Smooth muscle cell of the umbilical artery (primary cell): Measurements from ENCODE around the gene RET. TPM values are rescaled to one million over a fixed set of nuclear protein-coding genes. Genes with fewer than 3 reads are reported as not detected.

Experiments
- total RNA-seq: library from RNA; depleted of rRNA; stranded (reverse); fragments of >200 nt; gene quantifications from 2 replicates; pipeline ENCODE4 v1.2.3, GENCODE V29; 2014

RET gene
- total RNA-seq = 0.30 and 0.74 TPM in 2 replicates

DNA sequence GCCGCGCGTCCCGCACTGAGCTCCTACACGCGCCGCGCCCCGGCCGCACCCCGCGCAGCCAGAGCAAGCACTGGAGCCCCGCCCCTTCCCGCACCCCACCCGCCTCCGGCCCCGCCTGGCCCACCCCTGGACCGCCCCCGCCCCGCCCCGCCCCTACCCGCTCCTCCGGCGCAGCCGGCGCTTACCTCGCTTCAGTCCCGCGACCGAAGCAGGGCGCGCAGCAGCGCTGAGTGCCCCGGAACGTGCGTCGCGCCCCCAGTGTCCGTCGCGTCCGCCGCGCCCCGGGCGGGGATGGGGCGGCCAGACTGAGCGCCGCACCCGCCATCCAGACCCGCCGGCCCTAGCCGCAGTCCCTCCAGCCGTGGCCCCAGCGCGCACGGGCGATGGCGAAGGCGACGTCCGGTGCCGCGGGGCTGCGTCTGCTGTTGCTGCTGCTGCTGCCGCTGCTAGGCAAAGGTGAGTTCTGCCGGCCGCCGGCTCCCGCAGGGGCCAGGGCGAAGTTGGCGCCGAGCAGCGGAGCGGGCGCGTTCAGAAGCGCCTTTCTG, at the start of gene RET:
Gene RET (plus strand): TSS at position 194 of the 545 bp plus-strand sequence. CDS start 190 bp downstream, at position 384.

DNA sequence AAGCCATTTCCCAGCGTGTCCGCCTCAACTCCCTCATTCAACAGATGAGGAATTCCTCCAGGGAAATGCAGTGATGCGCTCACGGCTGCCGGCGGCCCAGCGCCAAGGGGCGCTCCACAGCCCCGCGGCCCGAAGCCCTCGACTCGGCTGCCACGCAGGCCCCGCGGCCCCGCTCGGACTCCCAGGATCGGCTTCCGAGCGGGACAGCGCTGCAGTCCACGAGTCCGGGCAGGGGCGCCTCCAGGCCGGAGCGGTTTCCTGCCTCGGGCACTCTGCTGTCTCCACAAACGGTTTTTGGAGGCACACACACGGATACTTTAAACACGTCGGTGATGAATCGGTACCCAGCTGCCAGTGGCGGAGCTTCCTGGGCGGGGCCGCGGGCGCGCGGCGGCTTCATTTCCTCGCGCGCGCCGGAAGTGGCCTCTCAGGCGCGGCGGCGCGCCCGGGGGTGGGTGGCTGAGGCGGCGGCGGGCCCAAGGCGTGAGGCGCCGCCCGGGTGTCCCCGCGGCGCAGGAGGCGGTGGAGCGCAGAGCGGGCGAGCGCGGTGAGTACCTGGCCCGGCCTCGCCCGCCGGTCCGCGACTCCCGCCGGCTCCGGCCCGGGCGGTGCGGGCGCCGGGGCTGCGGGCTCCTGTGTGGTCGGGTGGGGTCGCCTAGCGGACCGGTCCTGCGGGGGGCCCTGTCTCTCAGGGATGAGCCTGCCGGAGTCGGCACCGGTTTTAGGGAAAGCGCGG, 61.3 kb downstream of the RET start, which contains the start of gene CSGALNACT2:
Gene CSGALNACT2 (plus strand): TSS at position 425 of the 736 bp plus-strand sequence. CDS start 16,705 bp downstream, outside the sequence.

Other genes starting within 250 kb of the RET start
- 20.5 and 26.3 TPM in 2 replicates for gene CSGALNACT2, start 61.4 kb downstream of the RET start, total RNA-seq
- gene RASGEF1A, start 190.0 kb downstream of the RET start, total RNA-seq = 0.59 and 2.3 TPM in 2 replicates